ENCODE results near the gene RSPH4A.
"Not testable (repeated sequence)": the region's sequence is repeated elsewhere in the genome, so short reads cannot be mapped to it uniquely, and the experiment has no call there.

The RSPH4A gene

DNA sequence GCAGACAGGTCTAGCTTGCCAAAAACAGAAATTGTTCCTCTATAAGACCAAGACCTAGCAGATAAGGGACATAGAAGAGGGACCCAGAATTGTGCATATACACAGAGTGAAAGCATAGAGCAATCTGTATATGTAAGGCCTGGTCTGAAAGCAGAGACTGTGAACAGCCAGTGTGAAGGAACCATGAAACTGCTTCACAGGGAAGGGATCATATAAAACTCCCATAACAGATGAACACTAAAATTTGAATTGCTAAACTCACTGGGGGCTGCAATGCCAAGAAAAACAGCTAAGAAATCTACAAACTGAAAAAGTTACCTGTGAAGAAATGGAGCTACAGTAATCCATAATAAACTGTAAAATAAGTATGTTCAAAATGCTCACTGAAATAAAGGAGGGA is 45.3 kb downstream of the RSPH4A start:
- TF ChIP-seq CTCF (IDR thresholded peaks at IDR 0.05; ENCODE audit: low read depth, low read length): no peak
- DNase-seq (ENCODE audit: extremely low read depth, low read depth): no peak

DNA sequence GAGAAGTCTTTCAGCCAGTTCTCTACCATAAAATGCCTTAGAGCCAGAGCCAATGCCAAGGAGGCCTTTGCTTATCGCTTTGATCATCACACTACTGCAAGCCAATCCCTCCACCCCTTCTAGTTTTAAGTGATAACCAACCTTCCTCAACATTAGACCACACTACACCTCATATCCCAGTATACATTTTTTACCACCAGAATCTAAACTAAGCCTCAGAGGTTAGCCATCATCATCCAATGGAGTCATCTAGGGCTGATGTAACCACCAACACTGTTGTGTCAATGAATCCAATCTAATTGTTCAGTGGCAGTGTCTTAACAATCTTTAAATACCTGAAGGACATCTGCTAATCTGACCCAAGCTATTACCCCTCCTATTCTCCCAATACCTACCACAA is 45.9 kb downstream of the RSPH4A start:
- no peak for TF ChIP-seq CTCF (IDR thresholded peaks at IDR 0.05; ENCODE audit: low read depth, low read length)
- DNase-seq (ENCODE audit: extremely low read depth, low read depth): no peak

GRCh38 chr6:116663308-116663707 is 47.0 kb downstream of the RSPH4A start:
- no peak for TF ChIP-seq CTCF (IDR thresholded peaks at IDR 0.05; ENCODE audit: low read depth, low read length)

DNA sequence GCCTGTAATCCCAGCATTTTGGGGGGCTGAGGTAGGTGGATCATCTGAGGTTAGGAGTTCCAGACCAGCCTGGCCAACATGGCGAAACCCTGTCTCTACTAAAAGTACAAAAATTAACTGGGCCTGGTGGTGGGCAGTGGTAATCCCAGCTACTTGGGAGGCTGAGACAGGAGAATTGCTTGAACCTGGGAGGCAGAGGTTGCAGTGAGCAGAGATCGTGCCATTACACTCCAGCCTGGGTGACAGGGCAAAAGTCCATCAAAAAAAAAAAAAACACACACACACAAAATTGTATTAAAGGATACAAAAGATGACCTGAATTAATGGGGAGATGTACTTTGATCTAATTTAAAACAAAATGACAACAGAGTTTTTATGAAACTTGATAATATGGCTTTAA is 47.9 kb downstream of the RSPH4A start:
- not testable (repeated sequence) for DNase-seq (ENCODE audit: extremely low read depth, low read depth)

More at GRCh38 chr6:116663308-116663707, 47.0 kb downstream of the RSPH4A start:
- DNase-seq (ENCODE audit: extremely low read depth, low read depth): no peak

- DNase-seq (ENCODE audit: extremely low read depth, low read depth): no peak
- no peak for TF ChIP-seq CTCF (IDR thresholded peaks at IDR 0.05; ENCODE audit: low read depth, low read length)
Measured at GRCh38 chr6:116665464-116665863, 49.2 kb downstream of the RSPH4A start.

DNA sequence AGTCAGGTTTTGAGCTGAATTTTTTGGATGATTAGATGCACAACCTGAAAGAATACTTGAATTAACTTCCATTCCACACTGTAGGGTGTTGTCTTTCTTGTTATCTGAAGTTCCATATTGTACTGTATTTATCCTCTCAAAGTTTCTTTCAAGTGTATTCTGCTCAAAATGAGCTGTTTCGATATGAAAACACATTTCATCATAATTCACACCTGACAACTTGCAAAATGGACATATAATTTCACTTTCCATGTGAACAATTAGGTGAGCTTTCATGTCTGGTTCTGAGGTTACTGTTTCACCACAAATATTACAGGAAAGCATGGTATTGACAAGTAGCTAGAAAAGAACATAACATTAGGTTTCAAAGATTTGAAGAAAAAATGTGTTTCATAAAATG is 50.6 kb downstream of the RSPH4A start:
- TF ChIP-seq CTCF (IDR thresholded peaks at IDR 0.05; ENCODE audit: low read depth, low read length): no peak

DNA sequence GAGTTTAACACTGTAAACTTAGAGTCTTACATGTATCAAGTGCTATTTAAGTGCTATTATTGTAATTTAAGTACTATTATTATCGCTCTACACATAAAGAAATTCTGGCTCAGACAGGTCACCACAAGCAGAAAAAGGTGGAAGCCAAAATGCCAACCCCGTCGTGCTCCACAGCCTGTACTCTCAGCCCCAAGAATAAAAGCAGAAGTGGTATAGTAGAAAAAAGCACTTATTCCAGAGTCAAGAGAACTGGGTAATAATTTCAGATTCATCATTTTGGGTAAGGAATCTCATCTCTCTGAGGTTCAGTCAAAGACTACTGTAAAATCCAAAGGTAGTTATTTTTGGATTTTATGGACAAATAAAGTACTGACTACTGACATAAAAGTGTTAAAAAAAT is 51.3 kb downstream of the RSPH4A start:
- TF ChIP-seq CTCF (IDR thresholded peaks at IDR 0.05; ENCODE audit: low read depth, low read length): no peak
- DNase-seq (ENCODE audit: extremely low read depth, low read depth): no peak

More for the DNA sequence above, 50.6 kb downstream of the RSPH4A start:
- no peak for DNase-seq (ENCODE audit: extremely low read depth, low read depth)

DNA sequence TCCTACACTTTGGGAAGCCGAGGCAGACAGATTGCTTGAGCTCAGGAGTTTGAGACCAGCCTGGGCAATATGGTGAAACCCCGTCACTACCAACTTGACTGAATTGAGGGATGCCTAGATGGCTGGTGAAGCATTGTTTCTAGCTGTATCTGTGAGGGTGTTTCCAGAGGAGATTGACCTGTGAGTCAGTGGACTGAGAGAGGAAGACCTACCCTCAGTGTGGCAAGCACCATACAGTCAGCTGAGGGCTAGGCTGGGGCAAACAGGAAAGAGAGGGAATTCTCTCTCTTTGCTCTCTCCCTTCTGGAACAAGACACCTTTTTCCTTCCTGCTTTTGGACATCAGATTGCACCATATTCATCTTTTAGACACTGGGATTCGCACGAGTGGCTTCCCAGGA is 56.0 kb downstream of the RSPH4A start:
- DNase-seq (ENCODE audit: extremely low read depth, low read depth): no peak

More for the DNA sequence above, 56.0 kb downstream of the RSPH4A start:
- no peak for TF ChIP-seq CTCF (IDR thresholded peaks at IDR 0.05; ENCODE audit: low read depth, low read length)
